GM19438 (cell line): Measurements from ENCODE around the gene GABPB2.

Source experiments
- ATAC-seq: cut with Tn5 transposase; IDR thresholded peaks from one replicate; pipeline ENCODE4 v1.9.1; 2021; ENCODE audit warnings: low read depth; ENCODE audit not compliant: unreplicated experiment

The GABPB2 gene

GRCh38 chr1:151131701-151132334, 61.3 kb downstream of the GABPB2 start:
- ATAC-seq = no peak

GRCh38 chr1:151132335-151133017, 61.9 kb downstream of the GABPB2 start:
- ATAC-seq = no peak

- no peak for ATAC-seq
Observed at GRCh38 chr1:151133018-151133806, 62.7 kb downstream of the GABPB2 start.

- ATAC-seq = no peak
Observed at GRCh38 chr1:151134396-151134795, 63.8 kb downstream of the GABPB2 start.

- ATAC-seq = no peak
Observed at GRCh38 chr1:151134991-151135390, 64.4 kb downstream of the GABPB2 start.

- no peak for ATAC-seq
Observed at GRCh38 chr1:151135433-151136385, 65.1 kb downstream of the GABPB2 start.

- ATAC-seq = no peak
Observed at GRCh38 chr1:151137789-151138188, 67.2 kb downstream of the GABPB2 start.

GRCh38 chr1:151142411-151143056, 72.0 kb downstream of the GABPB2 start:
- ATAC-seq = no peak

GRCh38 chr1:151143057-151143435, 72.5 kb downstream of the GABPB2 start:
- ATAC-seq = no peak

GRCh38 chr1:151143986-151144385, 73.4 kb downstream of the GABPB2 start:
- no peak for ATAC-seq

- ATAC-seq = no peak
Observed at GRCh38 chr1:151144474-151145303, 74.1 kb downstream of the GABPB2 start.

GRCh38 chr1:151145304-151146071, 74.9 kb downstream of the GABPB2 start:
- ATAC-seq = no peak

GRCh38 chr1:151146072-151146411, 75.5 kb downstream of the GABPB2 start:
- ATAC-seq = peak; percentile 5

- ATAC-seq = peak; percentile 99
Observed at GRCh38 chr1:151146412-151147131, 76.0 kb downstream of the GABPB2 start, which contains the start of gene SEMA6C. Gene SEMA6C (minus strand): TSS chr1:151146631. CDS start chr1:151142621, 4,010 bp downstream.

GRCh38 chr1:151147132-151147503, 76.6 kb downstream of the GABPB2 start:
- ATAC-seq = no peak

- ATAC-seq = no peak
Observed at GRCh38 chr1:151147665-151148064, 77.1 kb downstream of the GABPB2 start.

GRCh38 chr1:151156515-151156819, 85.9 kb downstream of the GABPB2 start, which contains the start of gene TNFAIP8L2:
Gene TNFAIP8L2 (plus strand): TSS chr1:151156649. CDS start chr1:151158698, 2,049 bp downstream.
- ATAC-seq = peak; percentile 62

GRCh38 chr1:151157067-151157531, 86.5 kb downstream of the GABPB2 start:
- ATAC-seq = peak; percentile 51
